Colonic mucosa (tissue), 4 donors: Measurements from ENCODE around the gene SLC16A11. TPM values are rescaled to one million over a fixed set of nuclear protein-coding genes. Genes with fewer than 3 reads are reported as not detected.

Source experiments
- DNase-seq: peaks from one replicate; pipeline ENCODE4 v3.0.0-alpha.2; 2020
- H3K27ac ChIP-seq: fragments of 200-600 bp; one replicate; pipeline ENCODE4 v1.8.0; 2021
- H3K27me3 ChIP-seq: fragments of 200-600 bp; one replicate; pipeline ENCODE4 v1.8.0; 2021
- H3K36me3 ChIP-seq: fragments of 200-600 bp; one replicate; pipeline ENCODE4 v1.8.0; 2021
- H3K4me1 ChIP-seq: fragments of 200-600 bp; one replicate; pipeline ENCODE4 v1.8.0; 2021; ENCODE audit warnings: mild to moderate bottlenecking
- H3K4me3 ChIP-seq: fragments of 200-600 bp; one replicate; pipeline ENCODE4 v1.8.0; 2021
- H3K9ac ChIP-seq, 2 donors: one replicate each; pipeline ENCODE4 v1.7.0; 2013; ENCODE audit warnings: control low read depth in 2 of 2, low read depth in 2 of 2, low read length in 2 of 2
- H3K9me3 ChIP-seq: fragments of 200-600 bp; one replicate; pipeline ENCODE4 v1.8.0; 2021
- intact Hi-C: fragments of 100-400 bp; cut with DNase I; formaldehyde crosslinking; loops from one replicate; pipeline ENCODE4 v1.14.1; 2022
- total RNA-seq, 2 donors: library from RNA; stranded (reverse); fragmentation: NEBNext Ultra II Directional in 1 of 2; extraction: Animal tissue kit (Norgen Biotek cat#: 25700) in 1 of 2; gene quantifications; one replicate each; pipeline ENCODE4 v1.2.1, GENCODE V29; 2021
- TF ChIP-seq, protein P1 (sequence below): fragments of 200-600 bp; IDR thresholded peaks from one replicate; pipeline ENCODE4 v1.8.0; 2022; ENCODE audit warnings: antibody characterized with exemption, mild to moderate bottlenecking
- donor health status: healthy.
- donor health status: DM: no; HTN: no; CAD: no.
- donor health status: DM: no; HTN: no; CAD: no.

SLC16A11 gene
- total RNA-seq, 2 donors from 2014 or later: 0.22 to 0.40 TPM

DNA sequence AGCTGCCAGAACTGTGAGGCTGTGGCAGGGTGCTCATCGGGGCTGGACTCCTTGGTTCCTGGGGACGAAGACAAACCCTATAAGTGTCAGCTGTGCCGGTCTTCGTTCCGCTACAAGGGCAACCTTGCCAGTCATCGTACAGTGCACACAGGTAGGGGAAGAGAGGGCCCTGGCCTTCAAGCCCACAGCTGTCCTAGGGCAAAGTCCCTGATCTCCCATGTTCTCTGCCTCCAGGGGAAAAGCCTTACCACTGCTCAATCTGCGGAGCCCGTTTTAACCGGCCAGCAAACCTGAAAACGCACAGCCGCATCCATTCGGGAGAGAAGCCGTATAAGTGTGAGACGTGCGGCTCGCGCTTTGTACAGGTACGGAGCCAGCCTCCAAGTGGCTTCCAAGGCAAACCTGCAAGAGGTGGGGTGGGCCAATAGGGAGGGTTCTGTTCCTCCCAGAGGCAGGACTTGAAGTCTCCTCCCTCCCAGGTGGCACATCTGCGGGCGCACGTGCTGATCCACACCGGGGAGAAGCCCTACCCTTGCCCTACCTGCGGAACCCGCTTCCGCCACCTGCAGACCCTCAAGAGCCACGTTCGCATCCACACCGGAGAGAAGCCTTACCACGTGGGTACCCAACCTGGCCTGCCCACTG, 17.3 kb downstream of the SLC16A11 start:
- H3K9ac ChIP-seq: no peak overlapping the region
- intact Hi-C loops: no loop called here
- no peak for DNase-seq
- no peak overlapping the region for H3K27ac ChIP-seq
- H3K9me3 ChIP-seq: no peaks in the 10 kb centered on the region
- no peaks in the 10 kb centered on the region for H3K27me3 ChIP-seq
- no peaks in the 10 kb centered on the region for H3K36me3 ChIP-seq
- H3K4me3 ChIP-seq: no peak overlapping the region
- TF ChIP-seq, protein P1, sequence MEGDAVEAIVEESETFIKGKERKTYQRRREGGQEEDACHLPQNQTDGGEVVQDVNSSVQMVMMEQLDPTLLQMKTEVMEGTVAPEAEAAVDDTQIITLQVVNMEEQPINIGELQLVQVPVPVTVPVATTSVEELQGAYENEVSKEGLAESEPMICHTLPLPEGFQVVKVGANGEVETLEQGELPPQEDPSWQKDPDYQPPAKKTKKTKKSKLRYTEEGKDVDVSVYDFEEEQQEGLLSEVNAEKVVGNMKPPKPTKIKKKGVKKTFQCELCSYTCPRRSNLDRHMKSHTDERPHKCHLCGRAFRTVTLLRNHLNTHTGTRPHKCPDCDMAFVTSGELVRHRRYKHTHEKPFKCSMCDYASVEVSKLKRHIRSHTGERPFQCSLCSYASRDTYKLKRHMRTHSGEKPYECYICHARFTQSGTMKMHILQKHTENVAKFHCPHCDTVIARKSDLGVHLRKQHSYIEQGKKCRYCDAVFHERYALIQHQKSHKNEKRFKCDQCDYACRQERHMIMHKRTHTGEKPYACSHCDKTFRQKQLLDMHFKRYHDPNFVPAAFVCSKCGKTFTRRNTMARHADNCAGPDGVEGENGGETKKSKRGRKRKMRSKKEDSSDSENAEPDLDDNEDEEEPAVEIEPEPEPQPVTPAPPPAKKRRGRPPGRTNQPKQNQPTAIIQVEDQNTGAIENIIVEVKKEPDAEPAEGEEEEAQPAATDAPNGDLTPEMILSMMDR: no peak
- H3K4me1 ChIP-seq: no peaks in the 10 kb centered on the region

DNA sequence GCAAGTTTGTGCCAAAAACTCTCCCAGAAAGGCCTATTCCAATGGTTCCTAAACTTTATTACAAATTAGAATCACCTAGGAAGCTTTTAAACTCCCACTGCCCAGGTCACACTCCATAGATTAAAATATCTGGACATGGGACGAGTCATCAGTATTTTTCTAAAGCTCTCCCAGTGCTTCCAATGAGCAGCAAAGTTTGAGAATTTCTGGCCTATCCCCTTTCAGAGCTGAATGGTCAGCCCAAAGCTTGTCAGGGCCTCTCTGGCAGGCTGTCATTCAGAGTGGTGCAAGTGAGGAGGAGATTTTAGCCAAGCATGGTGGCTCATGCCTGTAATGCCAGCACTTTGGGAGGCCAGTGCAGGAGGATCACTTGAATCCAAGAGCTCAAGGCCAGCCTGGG, 18.6 kb downstream of the SLC16A11 start:
- Histone ChIP-seq H3K9ac (no peak overlapping the region), H3K36me3 (no peaks in the 10 kb centered on the region), H3K27me3 (no peaks in the 10 kb centered on the region), H3K4me1 (no peaks in the 10 kb centered on the region), H3K9me3 (no peaks in the 10 kb centered on the region), H3K27ac (no peak overlapping the region), H3K4me3 (no peak overlapping the region)
- DNase-seq: no peak
- intact Hi-C loops: no loop called here
- TF ChIP-seq, protein P1: no peak

DNA sequence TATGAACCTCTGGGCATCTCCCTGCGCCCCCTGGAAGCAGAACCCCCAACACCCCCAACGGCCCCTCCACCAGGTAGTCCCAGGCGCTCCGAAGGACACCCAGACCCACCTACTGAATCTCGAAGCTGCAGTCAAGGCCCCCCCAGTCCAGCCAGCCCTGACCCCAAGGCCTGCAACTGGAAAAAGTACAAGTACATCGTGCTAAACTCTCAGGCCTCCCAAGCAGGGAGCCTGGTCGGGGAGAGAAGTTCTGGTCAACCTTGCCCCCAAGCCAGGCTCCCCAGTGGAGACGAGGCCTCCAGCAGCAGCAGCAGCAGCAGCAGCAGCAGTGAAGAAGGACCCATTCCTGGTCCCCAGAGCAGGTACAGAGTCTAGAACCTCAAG, 19.5 kb downstream of the SLC16A11 start:
- TF ChIP-seq, protein P1: no peak
- H3K4me3 ChIP-seq: no peak overlapping the region
- intact Hi-C loops: loop anchor here (5.0 kb wide), 1 partner anchor 112 kb away; no protein-coding TSS in a partner anchor
- H3K36me3 ChIP-seq: no peaks in the 10 kb centered on the region
- DNase-seq: peak; percentile 34
- H3K4me1 ChIP-seq: no peaks in the 10 kb centered on the region
- no peaks in the 10 kb centered on the region for H3K9me3 ChIP-seq
- no peak overlapping the region for H3K9ac ChIP-seq
- no peak overlapping the region for H3K27ac ChIP-seq
- H3K27me3 ChIP-seq: no peaks in the 10 kb centered on the region

DNA sequence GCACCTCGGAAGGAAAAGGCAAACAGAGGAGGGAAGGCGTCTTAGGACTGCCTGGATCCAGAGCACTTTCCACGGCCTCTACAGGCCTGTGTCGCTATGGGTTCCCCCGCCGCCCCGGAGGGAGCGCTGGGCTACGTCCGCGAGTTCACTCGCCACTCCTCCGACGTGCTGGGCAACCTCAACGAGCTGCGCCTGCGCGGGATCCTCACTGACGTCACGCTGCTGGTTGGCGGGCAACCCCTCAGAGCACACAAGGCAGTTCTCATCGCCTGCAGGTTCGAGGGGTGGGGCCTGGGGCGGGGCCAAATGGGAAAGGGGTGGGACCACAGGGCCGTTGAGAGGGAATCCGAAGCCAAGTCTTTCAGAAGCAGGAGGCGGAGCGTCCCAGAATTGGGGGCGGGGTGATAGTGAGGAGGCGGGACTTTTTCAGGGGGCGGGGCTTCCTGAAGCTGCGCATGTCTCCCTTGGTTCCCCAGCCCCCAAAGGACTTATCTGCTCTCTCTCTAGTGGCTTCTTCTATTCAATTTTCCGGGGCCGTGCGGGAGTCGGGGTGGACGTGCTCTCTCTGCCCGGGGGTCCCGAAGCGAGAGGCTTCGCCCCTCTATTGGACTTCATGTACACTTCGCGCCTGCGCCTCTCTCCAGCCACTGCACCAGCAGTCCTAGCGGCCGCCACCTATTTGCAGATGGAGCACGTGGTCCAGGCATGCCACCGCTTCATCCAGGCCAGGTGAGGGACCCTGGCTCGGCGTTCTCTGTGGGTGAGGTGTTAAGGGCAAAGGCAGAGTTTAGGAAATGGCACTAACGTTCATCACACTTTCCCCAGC, 20.1 kb downstream of the SLC16A11 start:
- H3K9me3 ChIP-seq: no peaks in the 10 kb centered on the region
- no peaks in the 10 kb centered on the region for H3K27me3 ChIP-seq
- H3K27ac ChIP-seq: peak overlapping the region; percentile 19
- no peaks in the 10 kb centered on the region for H3K36me3 ChIP-seq
- peak overlapping the region in 1 of 2 donors; percentile 52 for H3K9ac ChIP-seq
- TF ChIP-seq, protein P1: no peak
- H3K4me1 ChIP-seq: no peaks in the 10 kb centered on the region
- intact Hi-C loops: loop anchor here (5.0 kb wide), 1 partner anchor 111 kb away; no protein-coding TSS in a partner anchor
- DNase-seq: peak; percentile 98
- peak overlapping the region; percentile 25 for H3K4me3 ChIP-seq

DNA sequence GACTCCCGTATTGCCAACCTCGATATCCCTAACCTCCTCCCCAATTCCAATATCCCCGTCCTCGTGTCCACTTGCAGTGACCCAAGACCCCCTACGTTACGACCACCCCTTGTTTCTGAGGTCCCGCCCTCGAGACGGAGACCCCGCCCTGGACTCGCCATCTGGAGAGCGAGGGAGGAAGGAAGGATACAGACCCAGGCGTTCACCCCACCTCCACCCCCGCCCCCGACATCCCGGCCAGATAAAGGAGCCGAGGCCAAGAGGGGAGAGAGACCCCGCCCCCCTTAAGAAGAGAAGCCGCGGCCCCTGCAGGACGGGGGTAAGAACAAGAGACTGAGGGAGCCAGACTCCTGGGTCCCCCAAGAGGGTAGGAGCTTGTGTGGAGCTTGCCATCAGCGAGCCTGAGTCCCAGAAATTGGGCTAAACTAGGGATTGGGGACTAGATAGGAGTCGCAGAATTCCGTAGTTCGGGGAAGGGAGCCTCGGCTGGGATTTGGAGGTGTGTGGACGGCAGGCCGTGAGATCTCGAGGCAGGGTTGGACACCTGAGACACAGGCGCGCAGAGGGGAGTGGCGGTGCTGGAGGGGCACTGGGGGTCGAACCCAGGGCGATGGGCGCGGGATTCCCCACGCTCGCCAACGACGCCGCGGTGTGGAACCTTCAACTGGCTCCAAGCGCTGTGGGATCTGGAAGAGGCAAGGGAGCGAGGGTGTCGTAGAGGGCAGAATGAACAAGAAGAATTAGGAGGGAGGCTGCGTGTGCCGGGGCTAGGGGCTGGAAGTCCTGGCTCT, 20.9 kb downstream of the SLC16A11 start, which contains the start of gene BCL6B:
Gene BCL6B, plus strand, starts transcription at position 270 of the 791 bp plus-strand sequence. CDS start 622 bp downstream, outside the sequence.
- no peaks in the 10 kb centered on the region for H3K4me1 ChIP-seq
- TF ChIP-seq, protein P1: no peak
- no peaks in the 10 kb centered on the region for H3K9me3 ChIP-seq
- no peaks in the 10 kb centered on the region for H3K27me3 ChIP-seq
- H3K36me3 ChIP-seq: no peaks in the 10 kb centered on the region
- H3K9ac ChIP-seq: peak within 1 kb of the TSS; percentile 2 to 62
- DNase-seq: peak; percentile 39
- peak within 1 kb of the TSS; percentile 25 for H3K4me3 ChIP-seq
- intact Hi-C loops: loop anchor here (5.0 kb wide), 1 partner anchor 111 kb away; no protein-coding TSS in a partner anchor
- H3K27ac ChIP-seq: peak within 1 kb of the TSS; percentile 19
